HepG2 (cell line): ENCODE results near the gene MRPS17. TPM values are rescaled to one million over a fixed set of nuclear protein-coding genes. Genes with fewer than 3 reads are reported as not detected.
A peak's percentile ranks its signal among the peaks of the same experiment; 100 is the strongest.

ENCODE experiments used
- BHLHE40 ChIP-seq: IDR thresholded peaks from 2 replicates; pipeline ENCODE4 v1.6.1; 2011; ENCODE audit warnings: low read length, improper control_type of control experiment
- CEBPB ChIP-seq: IDR thresholded peaks from 2 replicates; pipeline ENCODE4 v1.6.1; 2011; ENCODE audit warnings: low read depth, low read length, improper control_type of control experiment, borderline replicate concordance
- CENPX ChIP-seq: sonication (generic); formaldehyde crosslinking; IDR thresholded peaks from 2 replicates; pipeline ENCODE4 v1.9.0; 2021; ENCODE audit warnings: mild to moderate bottlenecking, missing genetic modification reagents, moderate library complexity
- CHD4 ChIP-seq: fragments of 200-600 bp; sonication (generic); IDR thresholded peaks from 2 replicates; pipeline ENCODE4 v1.7.0; 2017; ENCODE audit warnings: mild to moderate bottlenecking, low read length, borderline replicate concordance
- ELF1 ChIP-seq: sonication (generic); formaldehyde crosslinking; IDR thresholded peaks from 2 replicates; pipeline ENCODE4 v1.4.0; 2020; ENCODE audit warnings: missing genetic modification reagents
- ESRRA ChIP-seq: sonication (generic); formaldehyde crosslinking; IDR thresholded peaks from 2 replicates; pipeline ENCODE4 v1.5.1; 2020; ENCODE audit warnings: mild to moderate bottlenecking, low read depth, missing genetic modification reagents
- MAFK ChIP-seq, 2 experiments: IDR thresholded peaks in 1 of 2; conservative IDR thresholded peaks in 1 of 2; 2 replicates each; pipeline ENCODE4 v1.6.1; 2011; ENCODE audit warnings: improper control_type of control experiment in 2 of 2, low read length in 2 of 2
- MED1 ChIP-seq: sonication (generic); formaldehyde crosslinking; IDR thresholded peaks from 2 replicates; pipeline ENCODE4 v1.4.0; 2020; ENCODE audit warnings: missing genetic modification reagents
- NR2C2 ChIP-seq: sonication (generic); formaldehyde crosslinking; IDR thresholded peaks from 2 replicates; pipeline ENCODE4 v1.4.0; 2020; ENCODE audit warnings: missing genetic modification reagents, mild to moderate bottlenecking, moderate library complexity, borderline replicate concordance
- NR2F1 ChIP-seq, 2 experiments: fragments of 450-650 bp in 1 of 2; formaldehyde crosslinking in 1 of 2; IDR thresholded peaks; 2 replicates each; pipeline versions ENCODE4 v1.5.0 to v1.6.1; 2016 to 2020; ENCODE audit warnings: mild to moderate bottlenecking in 1 of 2, missing compliant biosample characterization in 1 of 2, missing genetic modification reagents in 1 of 2, moderate library complexity in 1 of 2
- NRL ChIP-seq: sonication (generic); formaldehyde crosslinking; IDR thresholded peaks from 2 replicates; pipeline ENCODE4 v1.5.0; 2020; ENCODE audit warnings: missing genetic modification reagents, mild to moderate bottlenecking, moderate library complexity, borderline replicate concordance
- RARA ChIP-seq: IDR thresholded peaks from 2 replicates; pipeline ENCODE4 v1.6.1; 2016; ENCODE audit warnings: missing genetic modification reagents, missing compliant biosample characterization
- SALL1 ChIP-seq: sonication (generic); formaldehyde crosslinking; IDR thresholded peaks from 2 replicates; pipeline ENCODE4 v1.8.0; 2022; ENCODE audit warnings: mild to moderate bottlenecking, missing genetic modification reagents
- TCF7 ChIP-seq: sonication (generic); IDR thresholded peaks from 2 replicates; pipeline ENCODE4 v1.6.1; 2016; ENCODE audit warnings: antibody characterized with exemption, low read depth
- TEAD3 ChIP-seq: optimal IDR thresholded peaks from 2 replicates; pipeline ENCODE3; 2016; ENCODE audit warnings: borderline replicate concordance
- TOPORS ChIP-seq: sonication (generic); formaldehyde crosslinking; IDR thresholded peaks from 2 replicates; pipeline ENCODE4 v1.8.0; 2023; ENCODE audit warnings: mild to moderate bottlenecking, missing genetic modification reagents
- ZFY ChIP-seq: sonication (generic); formaldehyde crosslinking; IDR thresholded peaks from 2 replicates; pipeline ENCODE4 v1.4.0; 2020; ENCODE audit warnings: missing genetic modification reagents
- ZNF251 ChIP-seq: sonication (generic); formaldehyde crosslinking; IDR thresholded peaks from 2 replicates; pipeline ENCODE4 v1.9.0; 2021; ENCODE audit warnings: mild to moderate bottlenecking, missing genetic modification reagents
- ZNF350 ChIP-seq: sonication (generic); formaldehyde crosslinking; IDR thresholded peaks from 2 replicates; pipeline ENCODE4 v1.4.0; 2020; ENCODE audit warnings: mild to moderate bottlenecking, low read depth, missing genetic modification reagents, borderline replicate concordance
- ZNF543 ChIP-seq: sonication (generic); formaldehyde crosslinking; IDR thresholded peaks from 2 replicates; pipeline ENCODE4 v1.4.0; 2020; ENCODE audit warnings: mild to moderate bottlenecking, missing genetic modification reagents
- ZNF720 ChIP-seq: sonication (generic); formaldehyde crosslinking; IDR thresholded peaks from 2 replicates; pipeline ENCODE4 v1.4.0; 2020; ENCODE audit warnings: missing genetic modification reagents
- ZSCAN30 ChIP-seq: sonication (generic); formaldehyde crosslinking; IDR thresholded peaks from 2 replicates; pipeline ENCODE4 v1.5.0; 2020; ENCODE audit warnings: mild to moderate bottlenecking, missing genetic modification reagents
- polyA plus RNA-seq, 8 experiments: library from polyadenylated mRNA; depleted of rRNA in 3 of 8; stranded (reverse) in 7 of 8; unstranded in 1 of 8; fragments of >200 nt; fragmentation: Illumina TruSeq in 4 of 8; extraction: Trizol in 4 of 8; gene quantifications; 2 replicates each; pipeline versions ENCODE4 v1.2.1 to v1.2.3, GENCODE V29; 2011 to 2016; ENCODE audit warnings: low read depth in 4 of 8, missing spikeins in 1 of 8, mixed read lengths in 1 of 8; ENCODE audit not compliant: insufficient read depth in 1 of 8
- total RNA-seq, 5 experiments: library from RNA; depleted of rRNA; stranded (reverse); fragments of >200 nt; fragmentation: Illumina TruSeq; extraction: Trizol; gene quantifications; 2 replicates each; pipeline ENCODE4 v1.2.3, GENCODE V29; 2016; ENCODE audit warnings: low read depth in 1 of 5
- TF ChIP-seq, protein P1 (sequence below): IDR thresholded peaks from 2 replicates; pipeline ENCODE4 v1.6.1; 2018; ENCODE audit warnings: missing genetic modification reagents
- TF ChIP-seq, protein P2 (sequence below): sonication (generic); formaldehyde crosslinking; IDR thresholded peaks from 2 replicates; pipeline ENCODE4 v1.4.0; 2020; ENCODE audit warnings: mild to moderate bottlenecking, missing genetic modification reagents
- TF ChIP-seq, protein P3 (sequence below): sonication (generic); formaldehyde crosslinking; conservative IDR thresholded peaks from 2 replicates; pipeline ENCODE4 v1.4.0; 2020; ENCODE audit warnings: mild to moderate bottlenecking, missing genetic modification reagents, moderate library complexity
- TF ChIP-seq, protein P4 (sequence below): sonication (generic); formaldehyde crosslinking; IDR thresholded peaks from 2 replicates; pipeline ENCODE4 v1.4.0; 2020; ENCODE audit warnings: mild to moderate bottlenecking, missing genetic modification reagents

The MRPS17 gene
- total and polyA plus RNA-seq, 2 of the 13 experiments (the other 11 are each of a cell fraction or from before 2014, with no cell fraction given), result 14.9 to 31.3 TPM

DNA sequence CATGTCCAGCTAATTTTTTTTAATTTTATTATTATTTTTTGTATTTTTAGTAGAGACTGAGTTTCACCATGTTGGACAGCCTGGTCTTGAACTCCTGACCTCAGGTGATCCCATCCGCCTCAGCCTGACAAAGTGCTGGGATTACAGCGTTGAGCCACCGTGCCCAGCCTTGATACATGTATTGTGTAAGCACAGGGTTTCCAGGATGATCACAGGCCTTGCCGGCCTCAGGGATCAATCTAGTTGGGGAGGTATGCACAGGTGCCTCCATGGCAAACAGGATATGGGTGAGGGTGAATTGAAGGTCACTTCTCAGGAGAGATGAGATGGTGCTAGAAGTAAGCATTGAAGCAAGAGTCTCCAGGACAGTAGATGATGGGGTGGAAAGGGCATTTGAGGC is 5.5 kb downstream of the MRPS17 start (continued):
- TF ChIP-seq ZNF251 (CRISPR knock-in tag), result no peak
- TF ChIP-seq CHD4, result no peak
- TF ChIP-seq CEBPB, result peak; percentile 79
- TF ChIP-seq, protein P1, sequence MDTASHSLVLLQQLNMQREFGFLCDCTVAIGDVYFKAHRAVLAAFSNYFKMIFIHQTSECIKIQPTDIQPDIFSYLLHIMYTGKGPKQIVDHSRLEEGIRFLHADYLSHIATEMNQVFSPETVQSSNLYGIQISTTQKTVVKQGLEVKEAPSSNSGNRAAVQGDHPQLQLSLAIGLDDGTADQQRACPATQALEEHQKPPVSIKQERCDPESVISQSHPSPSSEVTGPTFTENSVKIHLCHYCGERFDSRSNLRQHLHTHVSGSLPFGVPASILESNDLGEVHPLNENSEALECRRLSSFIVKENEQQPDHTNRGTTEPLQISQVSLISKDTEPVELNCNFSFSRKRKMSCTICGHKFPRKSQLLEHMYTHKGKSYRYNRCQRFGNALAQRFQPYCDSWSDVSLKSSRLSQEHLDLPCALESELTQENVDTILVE (CRISPR knock-in tag), result no peak
- TF ChIP-seq CENPX (CRISPR knock-in tag), result no peak
- TF ChIP-seq ZSCAN30 (CRISPR knock-in tag), result no peak
- TF ChIP-seq SALL1 (CRISPR knock-in tag), result peak; percentile 57; the same call in 1 of the 2 replicates
- TF ChIP-seq TEAD3 (CRISPR knock-in tag), result peak; percentile 70
- TF ChIP-seq, protein P2, sequence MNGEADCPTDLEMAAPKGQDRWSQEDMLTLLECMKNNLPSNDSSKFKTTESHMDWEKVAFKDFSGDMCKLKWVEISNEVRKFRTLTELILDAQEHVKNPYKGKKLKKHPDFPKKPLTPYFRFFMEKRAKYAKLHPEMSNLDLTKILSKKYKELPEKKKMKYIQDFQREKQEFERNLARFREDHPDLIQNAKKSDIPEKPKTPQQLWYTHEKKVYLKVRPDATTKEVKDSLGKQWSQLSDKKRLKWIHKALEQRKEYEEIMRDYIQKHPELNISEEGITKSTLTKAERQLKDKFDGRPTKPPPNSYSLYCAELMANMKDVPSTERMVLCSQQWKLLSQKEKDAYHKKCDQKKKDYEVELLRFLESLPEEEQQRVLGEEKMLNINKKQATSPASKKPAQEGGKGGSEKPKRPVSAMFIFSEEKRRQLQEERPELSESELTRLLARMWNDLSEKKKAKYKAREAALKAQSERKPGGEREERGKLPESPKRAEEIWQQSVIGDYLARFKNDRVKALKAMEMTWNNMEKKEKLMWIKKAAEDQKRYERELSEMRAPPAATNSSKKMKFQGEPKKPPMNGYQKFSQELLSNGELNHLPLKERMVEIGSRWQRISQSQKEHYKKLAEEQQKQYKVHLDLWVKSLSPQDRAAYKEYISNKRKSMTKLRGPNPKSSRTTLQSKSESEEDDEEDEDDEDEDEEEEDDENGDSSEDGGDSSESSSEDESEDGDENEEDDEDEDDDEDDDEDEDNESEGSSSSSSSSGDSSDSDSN (CRISPR knock-in tag), result 0 out of 2 replicates have a peak, but pooled peaks have one; percentile 25
- peak; percentile 90 for TF ChIP-seq ESRRA (CRISPR knock-in tag)
- TF ChIP-seq ZFY, result 0 out of 2 replicates have a peak, but pooled peaks have one; percentile 30
- no peak for TF ChIP-seq ZNF720 (CRISPR knock-in tag)
- TF ChIP-seq TCF7, result peak; percentile 63
- TF ChIP-seq, protein P3, sequence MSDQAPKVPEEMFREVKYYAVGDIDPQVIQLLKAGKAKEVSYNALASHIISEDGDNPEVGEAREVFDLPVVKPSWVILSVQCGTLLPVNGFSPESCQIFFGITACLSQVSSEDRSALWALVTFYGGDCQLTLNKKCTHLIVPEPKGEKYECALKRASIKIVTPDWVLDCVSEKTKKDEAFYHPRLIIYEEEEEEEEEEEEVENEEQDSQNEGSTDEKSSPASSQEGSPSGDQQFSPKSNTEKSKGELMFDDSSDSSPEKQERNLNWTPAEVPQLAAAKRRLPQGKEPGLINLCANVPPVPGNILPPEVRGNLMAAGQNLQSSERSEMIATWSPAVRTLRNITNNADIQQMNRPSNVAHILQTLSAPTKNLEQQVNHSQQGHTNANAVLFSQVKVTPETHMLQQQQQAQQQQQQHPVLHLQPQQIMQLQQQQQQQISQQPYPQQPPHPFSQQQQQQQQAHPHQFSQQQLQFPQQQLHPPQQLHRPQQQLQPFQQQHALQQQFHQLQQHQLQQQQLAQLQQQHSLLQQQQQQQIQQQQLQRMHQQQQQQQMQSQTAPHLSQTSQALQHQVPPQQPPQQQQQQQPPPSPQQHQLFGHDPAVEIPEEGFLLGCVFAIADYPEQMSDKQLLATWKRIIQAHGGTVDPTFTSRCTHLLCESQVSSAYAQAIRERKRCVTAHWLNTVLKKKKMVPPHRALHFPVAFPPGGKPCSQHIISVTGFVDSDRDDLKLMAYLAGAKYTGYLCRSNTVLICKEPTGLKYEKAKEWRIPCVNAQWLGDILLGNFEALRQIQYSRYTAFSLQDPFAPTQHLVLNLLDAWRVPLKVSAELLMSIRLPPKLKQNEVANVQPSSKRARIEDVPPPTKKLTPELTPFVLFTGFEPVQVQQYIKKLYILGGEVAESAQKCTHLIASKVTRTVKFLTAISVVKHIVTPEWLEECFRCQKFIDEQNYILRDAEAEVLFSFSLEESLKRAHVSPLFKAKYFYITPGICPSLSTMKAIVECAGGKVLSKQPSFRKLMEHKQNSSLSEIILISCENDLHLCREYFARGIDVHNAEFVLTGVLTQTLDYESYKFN (CRISPR knock-in tag), result peak; percentile 54
- no peak for TF ChIP-seq BHLHE40
- TF ChIP-seq, protein P4, sequence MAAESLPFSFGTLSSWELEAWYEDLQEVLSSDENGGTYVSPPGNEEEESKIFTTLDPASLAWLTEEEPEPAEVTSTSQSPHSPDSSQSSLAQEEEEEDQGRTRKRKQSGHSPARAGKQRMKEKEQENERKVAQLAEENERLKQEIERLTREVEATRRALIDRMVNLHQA (CRISPR knock-in tag), result no peak
- TF ChIP-seq MAFK (conservative IDR thresholded peaks at IDR 0.05 in 1 of 2, IDR thresholded peaks at IDR 0.05 in 1 of 2; ENCODE audit: low read length in 2 of 2), result no peak
- 0 out of 4 replicates have a peak, but pooled peaks have one; percentile 19 to 26 for TF ChIP-seq NR2F1 (CRISPR knock-in tag; IDR thresholded peaks at IDR 0.05)
- TF ChIP-seq TOPORS (CRISPR knock-in tag), result no peak
- TF ChIP-seq RARA, result peak; percentile 92
- TF ChIP-seq MED1, result peak; percentile 23; the same call in 1 of the 2 replicates
- TF ChIP-seq NRL, result no peak
- no peak for TF ChIP-seq ELF1
- no peak for TF ChIP-seq ZNF350 (CRISPR knock-in tag)
- peak; percentile 43; the same call in 1 of the 2 replicates for TF ChIP-seq NR2C2
- TF ChIP-seq ZNF543 (CRISPR knock-in tag), result no peak
